OCI-LY7 (cell line): ENCODE data around the gene SSRP1.

ENCODE experiments used
- EZH2phosphoT487 ChIP-seq: fragments of 200-600 bp; sonication (generic); IDR thresholded peaks from 2 replicates; pipeline ENCODE4 v1.6.1; 2018; ENCODE audit warnings: low read depth, borderline replicate concordance, mild to moderate bottlenecking, mixed run types, antibody characterized with exemption, low read length, moderate library complexity, mixed read lengths
- TF ChIP-seq, protein P1 (sequence below): fragments of 200-600 bp; sonication (generic); conservative IDR thresholded peaks from 2 replicates; pipeline ENCODE4 v1.5.1; 2014; ENCODE audit warnings: mild to moderate bottlenecking, antibody characterized with exemption, low read length, moderate library complexity, mixed read lengths

DNA sequence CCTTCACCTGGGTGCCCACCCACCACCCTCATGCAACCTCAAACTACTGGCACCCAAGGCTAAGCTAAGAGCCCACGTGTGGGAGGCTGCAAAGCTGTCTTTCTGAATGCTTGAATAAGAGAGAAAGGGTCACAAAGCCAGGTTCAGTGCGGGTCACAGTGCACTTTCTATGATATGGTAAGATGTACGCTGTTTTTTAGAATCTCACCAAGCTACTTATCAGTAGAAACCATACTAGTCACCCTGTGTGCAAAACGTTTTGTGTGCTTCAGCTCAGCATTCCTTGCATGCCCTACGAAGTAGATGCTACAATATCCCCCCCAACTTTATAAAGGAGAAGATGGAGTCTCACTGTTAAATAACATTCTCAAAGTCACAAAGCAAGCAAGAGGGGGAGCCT lies 17.3 kb upstream of the SSRP1 start:
- TF ChIP-seq, protein P1, sequence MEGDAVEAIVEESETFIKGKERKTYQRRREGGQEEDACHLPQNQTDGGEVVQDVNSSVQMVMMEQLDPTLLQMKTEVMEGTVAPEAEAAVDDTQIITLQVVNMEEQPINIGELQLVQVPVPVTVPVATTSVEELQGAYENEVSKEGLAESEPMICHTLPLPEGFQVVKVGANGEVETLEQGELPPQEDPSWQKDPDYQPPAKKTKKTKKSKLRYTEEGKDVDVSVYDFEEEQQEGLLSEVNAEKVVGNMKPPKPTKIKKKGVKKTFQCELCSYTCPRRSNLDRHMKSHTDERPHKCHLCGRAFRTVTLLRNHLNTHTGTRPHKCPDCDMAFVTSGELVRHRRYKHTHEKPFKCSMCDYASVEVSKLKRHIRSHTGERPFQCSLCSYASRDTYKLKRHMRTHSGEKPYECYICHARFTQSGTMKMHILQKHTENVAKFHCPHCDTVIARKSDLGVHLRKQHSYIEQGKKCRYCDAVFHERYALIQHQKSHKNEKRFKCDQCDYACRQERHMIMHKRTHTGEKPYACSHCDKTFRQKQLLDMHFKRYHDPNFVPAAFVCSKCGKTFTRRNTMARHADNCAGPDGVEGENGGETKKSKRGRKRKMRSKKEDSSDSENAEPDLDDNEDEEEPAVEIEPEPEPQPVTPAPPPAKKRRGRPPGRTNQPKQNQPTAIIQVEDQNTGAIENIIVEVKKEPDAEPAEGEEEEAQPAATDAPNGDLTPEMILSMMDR = no peak
- no peak for TF ChIP-seq EZH2phosphoT487
